ENCODE data around the gene NOP9.

DNA sequence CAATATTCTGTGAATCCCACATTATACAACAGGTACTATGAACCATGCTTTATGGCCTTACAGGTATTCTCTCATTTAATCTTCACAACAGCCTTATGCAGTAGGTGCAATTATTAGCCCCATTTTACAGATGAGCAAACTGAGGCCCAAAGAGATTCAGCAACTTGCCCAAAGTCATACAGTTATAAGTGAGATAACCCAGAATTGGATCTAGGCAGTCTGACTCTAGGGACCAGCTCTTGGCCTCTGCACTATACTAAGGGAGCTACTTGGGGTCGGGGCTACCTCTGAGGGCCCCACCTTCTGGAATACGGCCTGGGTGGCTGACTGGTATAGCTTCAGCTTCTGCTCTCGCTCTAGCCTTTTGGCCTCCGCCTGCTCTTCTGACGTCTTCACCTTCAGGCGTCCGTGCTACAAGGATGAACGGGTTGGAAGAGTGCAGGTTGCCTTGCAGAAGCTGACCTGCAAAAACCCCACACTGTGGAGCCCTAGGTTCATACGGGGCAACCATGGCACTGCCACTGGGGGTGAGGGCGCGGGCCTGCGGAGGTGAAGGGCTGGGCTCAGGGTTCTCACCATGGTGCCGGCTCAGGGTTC lies 29.0 kb upstream of the NOP9 start:
- TF ChIP-seq, protein P1, sequence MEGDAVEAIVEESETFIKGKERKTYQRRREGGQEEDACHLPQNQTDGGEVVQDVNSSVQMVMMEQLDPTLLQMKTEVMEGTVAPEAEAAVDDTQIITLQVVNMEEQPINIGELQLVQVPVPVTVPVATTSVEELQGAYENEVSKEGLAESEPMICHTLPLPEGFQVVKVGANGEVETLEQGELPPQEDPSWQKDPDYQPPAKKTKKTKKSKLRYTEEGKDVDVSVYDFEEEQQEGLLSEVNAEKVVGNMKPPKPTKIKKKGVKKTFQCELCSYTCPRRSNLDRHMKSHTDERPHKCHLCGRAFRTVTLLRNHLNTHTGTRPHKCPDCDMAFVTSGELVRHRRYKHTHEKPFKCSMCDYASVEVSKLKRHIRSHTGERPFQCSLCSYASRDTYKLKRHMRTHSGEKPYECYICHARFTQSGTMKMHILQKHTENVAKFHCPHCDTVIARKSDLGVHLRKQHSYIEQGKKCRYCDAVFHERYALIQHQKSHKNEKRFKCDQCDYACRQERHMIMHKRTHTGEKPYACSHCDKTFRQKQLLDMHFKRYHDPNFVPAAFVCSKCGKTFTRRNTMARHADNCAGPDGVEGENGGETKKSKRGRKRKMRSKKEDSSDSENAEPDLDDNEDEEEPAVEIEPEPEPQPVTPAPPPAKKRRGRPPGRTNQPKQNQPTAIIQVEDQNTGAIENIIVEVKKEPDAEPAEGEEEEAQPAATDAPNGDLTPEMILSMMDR (IDR thresholded peaks at IDR 0.05; ENCODE audit: insufficient read depth, low read depth, low read length), result no peak
- no peak for TF ChIP-seq EZH2 (IDR thresholded peaks at IDR 0.05; ENCODE audit: insufficient read depth, low read length)

Measured in astrocyte (in vitro differentiated cells and primary cell).